Stimulated activated CD4-positive, alpha-beta T cell treated with anti-CD3 and anti-CD28 coated beads, Interleukin-4, amount 100 ng/mL, for 1 hour (primary cell): ENCODE data around the gene MYO9A.
"Not testable (repeated sequence)": the region's sequence is repeated elsewhere in the genome, so short reads cannot be mapped to it uniquely, and the experiment has no call there.

Source experiments
- DNase-seq: peaks from one replicate; pipeline ENCODE4 v3.0.0-alpha.2; 2020

The MYO9A gene

DNA sequence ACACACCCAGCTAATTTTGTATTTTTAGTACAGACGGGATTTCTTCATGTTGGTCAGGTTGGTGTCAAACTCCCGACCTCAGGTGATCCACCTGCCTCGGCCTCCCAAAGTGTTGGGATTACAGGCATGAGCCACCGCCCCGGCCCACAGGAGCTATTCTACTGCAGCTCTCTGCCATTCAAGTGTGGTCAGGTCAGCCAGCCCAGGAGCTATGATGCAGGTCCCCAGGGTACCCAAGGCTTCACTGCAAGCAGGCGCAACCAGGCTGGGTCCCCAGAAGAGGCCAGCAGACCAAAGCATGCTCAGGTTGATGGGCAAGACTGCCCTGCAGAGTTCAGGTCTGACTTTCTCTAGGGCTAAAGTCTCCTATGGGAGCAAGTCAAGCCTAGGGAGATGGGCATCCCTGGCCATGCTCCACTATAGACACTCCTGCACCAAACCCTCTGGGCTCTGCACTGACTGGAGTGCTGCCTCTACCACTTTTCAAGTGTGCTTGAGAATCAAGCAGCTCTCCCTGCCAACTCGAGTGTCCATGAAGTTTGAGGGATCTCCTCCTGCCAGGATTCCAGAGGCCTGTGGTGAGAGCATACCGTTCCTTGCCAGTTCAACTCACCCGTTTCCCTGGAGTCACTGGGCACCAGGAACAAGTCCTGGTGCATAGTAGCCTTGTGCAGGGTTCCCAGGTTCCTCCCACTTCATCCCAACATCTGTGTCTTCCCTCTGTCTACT, 30.9 kb downstream of the MYO9A start:
- no peak for DNase-seq

GRCh38 chr15:72086010-72086697, 31.8 kb downstream of the MYO9A start:
- DNase-seq: no peak

GRCh38 chr15:72082176-72082575, 35.8 kb downstream of the MYO9A start:
- no peak for DNase-seq

DNA sequence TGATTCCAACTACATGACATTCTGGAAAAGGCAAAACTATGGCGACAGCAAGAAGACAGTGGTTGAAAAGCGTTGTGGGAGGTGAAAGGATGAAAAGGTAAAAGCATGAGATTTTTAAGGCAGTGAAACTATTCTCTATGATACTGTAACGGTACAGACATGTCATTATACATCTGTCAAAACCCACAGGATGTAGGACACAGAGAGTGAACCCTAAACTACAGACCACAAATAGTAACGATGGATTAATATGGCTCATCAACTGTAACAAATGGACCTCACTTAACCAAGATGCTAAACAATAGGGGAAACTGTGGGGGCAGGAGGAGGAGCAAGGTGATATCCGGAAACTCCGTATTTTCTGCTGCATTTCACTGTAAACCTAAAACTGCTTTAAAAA, 39.1 kb downstream of the MYO9A start:
- no peak for DNase-seq

GRCh38 chr15:72077950-72078349, 40.0 kb downstream of the MYO9A start:
- DNase-seq: no peak

DNA sequence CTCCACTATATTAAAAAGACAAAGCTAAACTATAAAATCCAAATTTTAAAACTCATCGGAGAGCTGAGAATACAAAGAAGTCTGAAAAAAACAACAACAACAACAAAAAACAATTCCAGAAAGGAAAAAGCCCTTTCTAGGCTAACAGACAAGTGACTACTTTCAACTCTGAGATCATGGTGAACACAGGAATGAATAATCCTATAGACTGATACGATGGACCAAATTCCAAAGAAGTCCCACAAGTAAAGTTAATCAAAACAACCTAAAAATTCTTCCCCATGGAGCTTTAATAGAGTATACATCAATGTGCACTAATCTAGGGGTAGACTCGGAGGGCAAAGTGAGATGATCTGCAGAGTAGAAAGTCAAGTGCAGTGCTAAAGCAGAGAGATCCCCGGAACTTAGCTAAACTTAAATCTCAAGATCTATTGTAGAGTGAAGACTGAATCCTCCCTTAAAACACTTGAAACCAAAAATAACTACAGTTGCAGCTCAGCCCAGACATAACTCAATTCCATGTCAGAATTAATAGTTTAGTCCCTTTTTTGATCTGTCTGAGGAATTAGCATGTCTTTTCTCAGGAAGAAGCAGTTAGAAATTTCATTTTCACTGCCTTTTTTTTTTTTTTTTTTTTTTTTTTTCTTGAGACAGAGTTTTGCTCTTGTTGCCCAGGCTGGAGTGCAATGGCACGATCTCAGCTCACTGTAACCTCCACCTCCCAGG, 43.5 kb downstream of the MYO9A start:
- DNase-seq: no peak

- not testable (repeated sequence) for DNase-seq
Observed at GRCh38 chr15:72071448-72071825, 46.5 kb downstream of the MYO9A start.

DNA sequence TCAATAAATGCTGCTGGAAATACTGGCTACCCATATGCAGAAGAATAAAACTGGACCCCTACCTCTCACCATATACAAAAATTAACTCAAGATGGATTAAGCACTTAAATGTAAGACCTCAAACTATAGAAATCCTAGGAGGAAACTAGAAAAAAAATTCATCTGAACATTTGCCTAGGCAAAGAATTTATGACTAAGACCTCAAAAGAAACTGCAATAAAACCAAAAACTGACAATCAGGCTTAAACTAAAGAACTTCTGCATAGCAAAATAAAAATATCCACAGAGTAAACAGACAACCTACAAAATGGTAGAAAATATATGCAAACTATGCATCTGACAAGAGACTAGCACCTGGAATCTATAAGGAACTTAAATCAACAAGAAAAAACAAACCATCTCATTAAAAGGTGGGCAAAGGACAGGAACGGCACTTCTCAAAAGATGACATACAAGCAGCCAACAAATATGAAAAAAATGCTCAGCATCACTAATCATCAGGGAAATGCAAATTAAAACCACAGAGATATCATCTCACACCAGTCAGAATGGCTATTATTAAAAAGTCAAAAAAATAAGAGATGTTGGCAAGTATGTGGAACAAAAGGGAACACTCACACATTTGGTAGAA, 47.0 kb downstream of the MYO9A start:
- no peak for DNase-seq

GRCh38 chr15:72068856-72069255, 49.1 kb downstream of the MYO9A start:
- no peak for DNase-seq

DNA sequence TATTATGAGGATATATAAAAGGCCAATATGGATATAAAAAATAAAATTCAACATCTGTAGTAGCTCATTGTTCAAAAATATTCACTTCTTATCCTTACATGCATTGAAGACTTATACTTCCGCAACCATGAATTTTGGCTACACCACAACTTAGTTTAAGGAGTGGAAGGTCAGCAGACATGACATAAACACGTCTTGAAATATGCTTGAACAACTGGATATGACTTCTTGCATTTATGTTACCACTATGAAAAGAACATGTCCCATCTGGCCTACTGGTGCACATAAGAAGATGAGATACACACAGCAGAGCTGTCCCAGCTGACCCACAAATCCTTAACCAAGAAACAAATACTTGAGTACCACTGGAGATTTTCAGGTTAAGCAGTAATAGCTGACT, 52.1 kb downstream of the MYO9A start:
- DNase-seq: no peak

GRCh38 chr15:72063186-72063585, 54.8 kb downstream of the MYO9A start:
- no peak for DNase-seq

- DNase-seq: no peak
Observed at GRCh38 chr15:72062319-72062718, 55.6 kb downstream of the MYO9A start.

DNA sequence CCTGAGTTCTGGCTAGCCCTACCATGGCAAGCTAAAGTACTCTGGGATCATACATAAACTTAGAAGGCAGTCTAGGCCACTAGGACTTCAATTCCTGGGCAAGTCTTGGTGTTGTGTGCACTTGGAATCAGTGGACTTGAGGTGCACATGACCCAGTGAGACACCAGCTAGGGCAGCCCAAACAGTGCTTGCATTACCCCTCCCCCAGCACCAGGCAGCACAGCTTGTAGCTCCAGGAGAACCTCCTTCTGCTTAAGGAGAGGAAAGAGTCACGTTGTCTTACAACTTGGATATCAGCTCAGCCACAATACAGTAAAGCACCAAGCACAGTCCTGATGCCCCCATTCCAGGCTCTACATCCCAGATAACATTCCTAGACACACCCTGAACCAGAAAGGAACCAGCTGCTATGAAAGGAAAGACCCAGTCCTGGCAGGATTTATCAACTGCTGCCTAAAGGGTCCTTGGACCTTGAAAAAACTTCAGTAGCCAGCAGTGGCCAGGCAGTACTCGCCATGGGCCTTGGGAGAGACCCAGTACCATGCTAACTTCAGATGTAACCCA, 57.2 kb downstream of the MYO9A start:
- DNase-seq: no peak

- no peak for DNase-seq
Observed at GRCh38 chr15:72058585-72058984, 59.4 kb downstream of the MYO9A start.

GRCh38 chr15:72057548-72058091, 60.3 kb downstream of the MYO9A start:
- no peak for DNase-seq

- not testable (repeated sequence) for DNase-seq
Observed at GRCh38 chr15:72056217-72056616, 61.7 kb downstream of the MYO9A start.

- DNase-seq: not testable (repeated sequence)
Observed at GRCh38 chr15:72053297-72053696, 64.7 kb downstream of the MYO9A start.

DNA sequence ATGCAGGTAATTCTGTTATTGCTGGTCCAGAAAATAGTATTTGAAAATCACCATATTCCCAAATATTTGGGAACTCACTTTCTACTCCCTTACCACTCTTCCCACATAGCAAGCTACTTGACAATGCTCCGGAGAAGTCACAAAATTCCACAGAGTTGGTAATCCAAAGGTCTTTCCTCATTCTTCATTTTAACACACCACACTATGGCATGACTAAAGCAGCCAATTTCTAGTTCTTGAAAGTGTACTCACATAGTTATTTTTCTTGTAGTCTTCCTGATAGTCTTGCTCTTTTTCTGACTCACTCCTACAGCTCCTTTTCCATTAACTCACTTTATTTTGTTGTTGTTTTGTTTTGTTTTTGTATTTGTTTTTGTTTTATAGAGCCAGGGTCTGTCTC, 67.2 kb downstream of the MYO9A start:
- DNase-seq: no peak

DNA sequence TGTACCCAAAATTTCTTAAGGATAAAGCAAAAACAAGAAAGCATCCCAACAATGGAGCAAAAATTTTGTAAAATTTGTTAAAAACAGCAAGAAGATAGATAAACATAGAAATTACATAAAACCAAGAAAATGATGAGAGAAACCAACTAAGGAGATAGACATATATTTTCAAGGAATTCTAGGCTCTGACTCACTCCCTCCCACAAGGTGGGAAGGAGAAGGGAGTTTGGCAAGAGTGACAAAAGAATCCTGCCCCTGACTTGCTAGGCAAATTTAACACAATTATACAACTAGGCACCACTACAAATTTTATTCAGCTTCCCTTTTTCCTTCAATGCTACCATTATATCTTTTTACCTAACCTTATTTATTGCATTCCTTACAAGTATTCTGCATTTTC, 70.9 kb downstream of the MYO9A start:
- DNase-seq: no peak

GRCh38 chr15:72044956-72045355, 73.0 kb downstream of the MYO9A start:
- no peak for DNase-seq

DNA sequence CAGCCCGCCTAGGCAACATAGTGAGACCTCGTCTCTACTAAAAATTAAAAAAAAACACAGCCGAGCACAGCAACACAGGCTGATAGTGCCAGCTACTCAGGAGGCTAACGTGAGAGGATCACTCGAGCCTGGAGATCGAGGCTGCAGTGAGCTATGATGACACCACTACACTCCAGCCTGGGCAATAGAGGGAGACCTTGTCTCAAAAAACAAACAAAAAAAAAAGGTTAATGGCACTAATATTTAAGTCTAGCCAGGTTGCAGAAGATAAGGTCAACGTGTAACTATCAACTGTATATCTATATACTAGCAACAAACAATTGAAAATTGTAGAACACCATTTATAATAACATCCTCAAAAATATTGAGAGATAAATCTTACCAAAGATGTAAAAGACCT, 75.1 kb downstream of the MYO9A start:
- DNase-seq: no peak

GRCh38 chr15:72042054-72042453, 75.9 kb downstream of the MYO9A start:
- no peak for DNase-seq

DNA sequence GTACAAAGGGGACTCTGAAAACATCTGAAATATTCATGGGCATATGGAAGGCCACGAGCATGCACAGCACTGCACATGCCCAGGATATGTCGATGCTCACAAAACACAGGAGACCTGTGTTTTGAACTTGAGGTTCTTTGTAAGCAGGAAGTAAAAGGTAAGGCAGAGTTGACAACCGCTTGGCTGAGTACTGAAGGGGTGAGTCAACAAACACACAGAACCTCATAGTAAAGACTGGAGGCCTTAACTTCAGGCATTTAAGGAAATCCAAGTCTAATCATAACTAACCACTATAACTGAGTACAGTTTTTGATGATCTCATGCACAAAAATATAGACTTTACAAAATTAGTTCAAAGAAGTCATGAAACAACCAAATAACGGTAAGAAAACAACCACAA, 80.6 kb downstream of the MYO9A start:
- DNase-seq: no peak
